Neural cell (in vitro differentiated cells): ENCODE results near the gene KRT73.

Experiments
- CTCF ChIP-seq: fragments of 450-650 bp; IDR thresholded peaks from 2 replicates; pipeline ENCODE4 v1.5.1; 2014; ENCODE audit warnings: antibody characterized with exemption, mild to moderate bottlenecking, moderate library complexity; ENCODE audit not compliant: poor library complexity, severe bottlenecking
- EZH2 ChIP-seq: fragments of 200-600, 300-800 bp; shearing (Covaris generic), sonication (generic); IDR thresholded peaks from 2 replicates; pipeline ENCODE4 v1.6.1; 2014; ENCODE audit warnings: antibody characterized with exemption, low read length, borderline replicate concordance, mild to moderate bottlenecking; ENCODE audit not compliant: insufficient read depth, poor library complexity, severe bottlenecking
- POLR2AphosphoS5 ChIP-seq: IDR thresholded peaks from 2 replicates; pipeline ENCODE4 v1.6.1; 2012

- TF ChIP-seq CTCF (no peak), EZH2 (no peak), POLR2AphosphoS5 (no peak)
Observed at GRCh38 chr12:52645982-52646381, 27.6 kb upstream of the KRT73 start.
